HFFc6 (cell line): ENCODE data around the gene FUT3. TPM values are rescaled to one million over a fixed set of nuclear protein-coding genes. Genes with fewer than 3 reads are reported as not detected.

ENCODE experiments used
- DNase-seq: peaks from one replicate; pipeline ENCODE4 v3.0.0-alpha.2; 2018
- H3K27ac Mint-ChIP-seq: 2 replicates; pipeline ENCODE4 v1.8.0; 2020; ENCODE audit warnings: mild to moderate bottlenecking, mixed read lengths
- H3K27me3 Mint-ChIP-seq: 2 replicates; pipeline ENCODE4 v1.8.0; 2021; ENCODE audit warnings: mild to moderate bottlenecking, moderate library complexity, mixed read lengths; ENCODE audit not compliant: insufficient read depth
- H3K36me3 Mint-ChIP-seq: 2 replicates; pipeline ENCODE4 v1.8.0; 2021; ENCODE audit warnings: low read depth, mixed read lengths
- H3K4me1 Mint-ChIP-seq: 2 replicates; pipeline ENCODE4 v1.8.0; 2020; ENCODE audit warnings: low read depth, mixed read lengths
- H3K4me3 Mint-ChIP-seq: 2 replicates; pipeline ENCODE4 v1.8.0; 2020; ENCODE audit warnings: mild to moderate bottlenecking, moderate library complexity, mixed read lengths
- H3K9me3 Mint-ChIP-seq: 2 replicates; pipeline ENCODE4 v1.8.0; 2020; ENCODE audit warnings: mild to moderate bottlenecking, mixed read lengths
- total RNA-seq, 6 experiments: library from RNA; stranded (reverse); fragmentation: NEBNext Ultra II Directional; extraction: Animal tissue kit (Norgen Biotek cat#: 25700); gene quantifications; 2 replicates in 1 of 6; 3 replicates in 5 of 6; pipeline ENCODE4 v1.2.3, GENCODE V29; 2021
- TF ChIP-seq, protein P1 (sequence below): fragments of 200-600 bp; sonication (generic); IDR thresholded peaks from 2 replicates; pipeline ENCODE4 v1.5.0; 2021; ENCODE audit warnings: antibody characterized with exemption, mild to moderate bottlenecking

FUT3 gene
- total RNA-seq, 6 experiments from 2014 or later, result not detected

- no peak for DNase-seq
- Mint-ChIP-seq H3K27me3 (peaks cover 16% of the 10 kb centered on the region), H3K4me1 (peaks cover 12% of the 10 kb centered on the region; the same call in 1 of the 2 replicates), H3K27ac (no peak overlapping the region), H3K4me3 (no peak overlapping the region), H3K36me3 (no peaks in the 10 kb centered on the region), H3K9me3 (no peaks in the 10 kb centered on the region)
- TF ChIP-seq, protein P1, sequence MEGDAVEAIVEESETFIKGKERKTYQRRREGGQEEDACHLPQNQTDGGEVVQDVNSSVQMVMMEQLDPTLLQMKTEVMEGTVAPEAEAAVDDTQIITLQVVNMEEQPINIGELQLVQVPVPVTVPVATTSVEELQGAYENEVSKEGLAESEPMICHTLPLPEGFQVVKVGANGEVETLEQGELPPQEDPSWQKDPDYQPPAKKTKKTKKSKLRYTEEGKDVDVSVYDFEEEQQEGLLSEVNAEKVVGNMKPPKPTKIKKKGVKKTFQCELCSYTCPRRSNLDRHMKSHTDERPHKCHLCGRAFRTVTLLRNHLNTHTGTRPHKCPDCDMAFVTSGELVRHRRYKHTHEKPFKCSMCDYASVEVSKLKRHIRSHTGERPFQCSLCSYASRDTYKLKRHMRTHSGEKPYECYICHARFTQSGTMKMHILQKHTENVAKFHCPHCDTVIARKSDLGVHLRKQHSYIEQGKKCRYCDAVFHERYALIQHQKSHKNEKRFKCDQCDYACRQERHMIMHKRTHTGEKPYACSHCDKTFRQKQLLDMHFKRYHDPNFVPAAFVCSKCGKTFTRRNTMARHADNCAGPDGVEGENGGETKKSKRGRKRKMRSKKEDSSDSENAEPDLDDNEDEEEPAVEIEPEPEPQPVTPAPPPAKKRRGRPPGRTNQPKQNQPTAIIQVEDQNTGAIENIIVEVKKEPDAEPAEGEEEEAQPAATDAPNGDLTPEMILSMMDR, result no peak
These were observed 51.7 kb downstream of the FUT3 start for GRCh38 chr19:5799247-5800241.

DNA sequence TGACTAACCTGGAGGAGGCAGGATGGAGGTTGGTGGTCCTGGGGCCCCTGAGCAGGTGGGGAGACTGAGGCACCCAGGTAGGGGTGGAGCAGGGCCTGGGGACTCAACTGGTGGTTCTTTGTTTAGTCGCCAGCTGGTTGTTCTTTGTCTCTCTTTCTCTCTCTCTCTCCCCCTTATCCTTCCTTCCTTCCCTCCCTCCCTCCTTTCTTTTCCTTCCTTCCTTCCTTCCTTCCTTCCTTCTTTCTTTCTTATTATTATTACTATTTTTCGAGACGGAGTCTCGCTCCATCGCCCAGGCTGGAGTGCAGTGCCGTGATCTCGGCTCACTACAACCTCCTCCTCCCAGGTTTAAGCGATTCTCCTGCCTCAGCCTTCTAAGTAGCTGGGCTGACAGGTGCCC, 53.0 kb downstream of the FUT3 start:
- DNase-seq, result no peak
- H3K27ac Mint-ChIP-seq, result no peak overlapping the region
- no peak overlapping the region for H3K4me3 Mint-ChIP-seq
- TF ChIP-seq, protein P1, result no peak
- no peaks in the 10 kb centered on the region for H3K36me3 Mint-ChIP-seq
- H3K4me1 Mint-ChIP-seq, result peaks cover 7% of the 10 kb centered on the region; the same call in 1 of the 2 replicates
- no peaks in the 10 kb centered on the region for H3K9me3 Mint-ChIP-seq
- H3K27me3 Mint-ChIP-seq, result peaks cover 12% of the 10 kb centered on the region

DNA sequence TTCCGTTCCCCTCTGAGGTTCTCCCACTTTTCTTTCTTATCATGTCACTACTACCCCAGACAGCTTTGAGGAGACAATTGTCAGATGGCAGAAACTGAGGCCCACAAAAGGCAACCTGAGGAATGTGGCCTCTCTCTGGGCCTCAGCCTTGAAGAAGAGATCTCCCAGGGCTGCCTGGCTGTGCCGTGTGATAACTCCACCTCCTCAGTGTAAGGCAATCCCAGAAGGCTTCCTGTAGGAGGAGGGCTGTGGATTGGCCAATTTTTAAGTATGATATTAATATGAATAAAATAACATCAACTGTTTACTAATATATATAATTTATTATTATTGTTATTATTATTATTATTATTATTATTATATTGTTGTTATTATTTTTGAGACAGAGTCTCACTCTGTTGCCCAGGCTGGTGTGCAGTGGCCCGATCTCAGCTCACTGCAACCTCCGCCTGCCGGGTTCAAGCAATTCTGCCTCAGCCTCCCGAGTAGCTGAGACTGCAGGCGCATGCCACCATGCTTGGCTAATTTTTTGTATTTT, 55.8 kb downstream of the FUT3 start:
- TF ChIP-seq, protein P1, result no peak
- H3K27me3 Mint-ChIP-seq, result peaks cover 10% of the 10 kb centered on the region
- H3K4me1 Mint-ChIP-seq, result peaks cover 9% of the 10 kb centered on the region
- no peak for DNase-seq
- peaks cover 4% of the 10 kb centered on the region; the same call in 1 of the 2 replicates for H3K9me3 Mint-ChIP-seq
- peaks cover 8% of the 10 kb centered on the region for H3K36me3 Mint-ChIP-seq
- no peak overlapping the region for H3K27ac Mint-ChIP-seq
- no peak overlapping the region for H3K4me3 Mint-ChIP-seq

DNA sequence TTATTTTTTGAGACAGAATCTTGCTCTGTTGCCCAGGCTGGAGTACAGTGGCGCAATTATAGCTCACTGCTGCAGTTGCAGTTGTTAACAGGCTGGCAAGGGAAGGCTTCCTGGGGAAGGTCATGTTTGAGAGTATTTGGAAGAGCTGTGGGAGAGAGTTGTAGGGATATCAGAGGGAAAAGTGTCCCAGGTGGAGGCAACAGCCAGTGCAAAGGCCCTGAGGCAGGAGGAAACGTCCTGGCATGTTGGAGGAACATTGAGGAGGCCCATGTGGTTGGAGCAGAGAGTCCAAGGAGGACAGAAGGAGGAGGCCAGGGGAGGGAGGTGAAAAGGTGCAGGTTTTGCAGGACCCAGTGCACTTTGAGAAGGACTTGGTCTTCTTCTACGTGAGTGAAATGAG, 58.1 kb downstream of the FUT3 start:
- no peak overlapping the region for H3K4me3 Mint-ChIP-seq
- H3K4me1 Mint-ChIP-seq, result peaks cover 15% of the 10 kb centered on the region
- no peak for DNase-seq
- H3K27me3 Mint-ChIP-seq, result peaks cover 10% of the 10 kb centered on the region
- TF ChIP-seq, protein P1, result no peak
- H3K27ac Mint-ChIP-seq, result no peak overlapping the region
- H3K36me3 Mint-ChIP-seq, result peaks cover 19% of the 10 kb centered on the region
- H3K9me3 Mint-ChIP-seq, result peaks cover 4% of the 10 kb centered on the region; the same call in 1 of the 2 replicates

Other genes with a start within 250 kb of the FUT3 start
- 10 to 100 TPM; 30.4 to 41.8 (median 37.3) TPM for gene SAFB2, start 228.7 kb downstream of the FUT3 start, total RNA-seq
- gene SAFB, start 228.4 kb downstream of the FUT3 start, total RNA-seq, result 10 to 100 TPM; 41.7 to 53.6 (median 49.3) TPM
- 10 to 100 TPM; 77.9 to 91.6 (median 80.1) TPM for gene MICOS13, start 170.9 kb downstream of the FUT3 start, total RNA-seq
- gene HSD11B1L, start 170.4 kb downstream of the FUT3 start, total RNA-seq, result 1 to 10 TPM; 3.5 to 9.1 (median 4.5) TPM
- 100 to 1,000 TPM; 712 to 903 (median 850) TPM for gene RPL36, start 161.2 kb downstream of the FUT3 start, total RNA-seq
- gene LONP1, start 131.3 kb downstream of the FUT3 start, total RNA-seq, result 10 to 100 TPM; 67.9 to 86.0 (median 72.9) TPM
- gene CATSPERD, start 130.8 kb downstream of the FUT3 start, total RNA-seq, result not detected
- gene PRR22, start 66.7 kb downstream of the FUT3 start, total RNA-seq, result 1 to 10 TPM in 5 of 6 experiments, under 1 TPM in 1; 0.92 to 1.6 (median 1.4) TPM
- 10 to 100 TPM; 15.6 to 20.5 (median 18.3) TPM for gene DUS3L, start 60.3 kb downstream of the FUT3 start, total RNA-seq
- gene NRTN, start 46.4 kb downstream of the FUT3 start, total RNA-seq, result not detected
- not detected for gene FUT6, start 11.7 kb downstream of the FUT3 start, total RNA-seq
- not detected for gene FUT5, start 19.1 kb upstream of the FUT3 start, total RNA-seq
- 100 to 1,000 TPM; 277 to 334 (median 300) TPM for gene NDUFA11, start 52.3 kb upstream of the FUT3 start, total RNA-seq
- gene VMAC, start 53.4 kb upstream of the FUT3 start, total RNA-seq, result 1 to 10 TPM; 1.8 to 2.4 (median 1.9) TPM
- 1 to 10 TPM; 2.2 to 2.7 (median 2.3) TPM for gene CAPS, start 62.8 kb upstream of the FUT3 start, total RNA-seq
- 10 to 100 TPM; 57.6 to 80.9 (median 70.4) TPM for gene RANBP3, start 126.7 kb upstream of the FUT3 start, total RNA-seq